ENCODE data around the gene PWWP2B. TPM values are rescaled to one million over a fixed set of nuclear protein-coding genes. Genes with fewer than 3 reads are reported as not detected.

The PWWP2B gene
- total and polyA plus RNA-seq, 2 experiments from 2014 or later: 0.66 to 5.8 TPM

GRCh38 chr10:132430231-132430743 lies 33.3 kb downstream of the PWWP2B start:
- Histone ChIP-seq H3F3A (ENCODE audit: insufficient read depth) (no peaks in the 10 kb centered on the region), H3K27ac (no peak overlapping the region), H2AFZ (no peak overlapping the region), H3K79me2 (ENCODE audit: insufficient read depth) (no peaks in the 10 kb centered on the region), H4K20me1 (ENCODE audit: insufficient read depth) (no peaks in the 10 kb centered on the region), H3K9ac (no peak overlapping the region), H3K4me1 (ENCODE audit: insufficient read depth) (no peaks in the 10 kb centered on the region), H3K27me3 (replicated peaks; ENCODE audit: insufficient read depth) (no peaks in the 10 kb centered on the region), H3K36me3 (ENCODE audit: low read depth) (no peaks in the 10 kb centered on the region), H3K4me3 (no peak overlapping the region), H3K4me2 (ENCODE audit: unreplicated experiment) (no peak overlapping the region), H3K9me2 (ENCODE audit: insufficient read depth) (no peaks in the 10 kb centered on the region; the same call in 1 of the 2 replicates), H3K9me3 (ENCODE audit: low read depth) (no peaks in the 10 kb centered on the region)
- in situ Hi-C loops (cut with MboI): no loop called here
- no peak for DNase-seq
- no peak for TF ChIP-seq EZH2phosphoT487 (IDR thresholded peaks at IDR 0.05; ENCODE audit: insufficient read depth, low read depth)
- no peak for TF ChIP-seq EZH2 (IDR thresholded peaks at IDR 0.05; ENCODE audit: insufficient read depth, poor library complexity, severe bottlenecking)
- 72 to 73% methylated on average over 8 of the region's 8 CpGs for WGBS, 2 experiments (ENCODE audit: low coverage in 1 of 2, low lambda C conversion rate in 2 of 2, missing lambda C conversion rate in 2 of 2)

- H3K9ac ChIP-seq: no peak overlapping the region
- no peak overlapping the region for H3K4me3 ChIP-seq
- H3K27me3 ChIP-seq (replicated peaks; ENCODE audit: insufficient read depth): no peaks in the 10 kb centered on the region
- in situ Hi-C loops (cut with MboI): no loop called here
- H4K20me1 ChIP-seq (ENCODE audit: insufficient read depth): no peaks in the 10 kb centered on the region
- H3K79me2 ChIP-seq (ENCODE audit: insufficient read depth): no peaks in the 10 kb centered on the region
- TF ChIP-seq EZH2 (IDR thresholded peaks at IDR 0.05; ENCODE audit: insufficient read depth, poor library complexity, severe bottlenecking): no peak
- no peak for TF ChIP-seq EZH2phosphoT487 (IDR thresholded peaks at IDR 0.05; ENCODE audit: insufficient read depth, low read depth)
- no peaks in the 10 kb centered on the region for H3F3A ChIP-seq (ENCODE audit: insufficient read depth)
- no peak for DNase-seq
- no peaks in the 10 kb centered on the region for H3K4me1 ChIP-seq (ENCODE audit: insufficient read depth)
- H3K9me2 ChIP-seq (ENCODE audit: insufficient read depth): no peaks in the 10 kb centered on the region; the same call in 1 of the 2 replicates
- H3K36me3 ChIP-seq (ENCODE audit: low read depth): no peaks in the 10 kb centered on the region
- no peaks in the 10 kb centered on the region for H3K9me3 ChIP-seq (ENCODE audit: low read depth)
- no peak overlapping the region for H3K4me2 ChIP-seq (ENCODE audit: unreplicated experiment)
- no peak overlapping the region for H3K27ac ChIP-seq
- no peak overlapping the region for H2AFZ ChIP-seq
- 72 to 82% methylated on average over 6 to 8 of the region's 8 CpGs for WGBS, 2 experiments (ENCODE audit: low coverage in 1 of 2, low lambda C conversion rate in 2 of 2, missing lambda C conversion rate in 2 of 2)
Measured at GRCh38 chr10:132430861-132431271, 33.9 kb downstream of the PWWP2B start.

GRCh38 chr10:132431537-132432175 lies 34.7 kb downstream of the PWWP2B start:
- TF ChIP-seq EZH2 (IDR thresholded peaks at IDR 0.05; ENCODE audit: insufficient read depth, poor library complexity, severe bottlenecking) (no peak), EZH2phosphoT487 (IDR thresholded peaks at IDR 0.05; ENCODE audit: insufficient read depth, low read depth) (no peak)
- Histone ChIP-seq H3K9me2 (ENCODE audit: insufficient read depth) (no peaks in the 10 kb centered on the region; the same call in 1 of the 2 replicates), H3K36me3 (ENCODE audit: low read depth) (no peaks in the 10 kb centered on the region)

GRCh38 chr10:132432176-132432540 lies 35.2 kb downstream of the PWWP2B start:
- Histone ChIP-seq H3K9ac (no peak overlapping the region), H3F3A (ENCODE audit: insufficient read depth) (no peaks in the 10 kb centered on the region)

More at GRCh38 chr10:132431537-132432175, 34.7 kb downstream of the PWWP2B start:
- H3K27ac ChIP-seq: no peak overlapping the region
- no peak overlapping the region for H3K4me2 ChIP-seq (ENCODE audit: unreplicated experiment)
- H3K4me1 ChIP-seq (ENCODE audit: insufficient read depth): no peaks in the 10 kb centered on the region
- H3K79me2 ChIP-seq (ENCODE audit: insufficient read depth): no peaks in the 10 kb centered on the region
- 69 to 74% methylated on average over 12 of the region's 12 CpGs for WGBS, 2 experiments (ENCODE audit: low coverage in 1 of 2, low lambda C conversion rate in 2 of 2, missing lambda C conversion rate in 2 of 2)
- no peak overlapping the region for H2AFZ ChIP-seq
- H3K27me3 ChIP-seq (replicated peaks; ENCODE audit: insufficient read depth): no peaks in the 10 kb centered on the region
- H3F3A ChIP-seq (ENCODE audit: insufficient read depth): no peaks in the 10 kb centered on the region
- in situ Hi-C loops (cut with MboI): no loop called here
- DNase-seq: no peak
- no peak overlapping the region for H3K4me3 ChIP-seq
- no peak overlapping the region for H3K9ac ChIP-seq
- H3K9me3 ChIP-seq (ENCODE audit: low read depth): no peaks in the 10 kb centered on the region
- no peaks in the 10 kb centered on the region for H4K20me1 ChIP-seq (ENCODE audit: insufficient read depth)

More at GRCh38 chr10:132432176-132432540, 35.2 kb downstream of the PWWP2B start:
- WGBS, 2 experiments (ENCODE audit: low coverage in 1 of 2, low lambda C conversion rate in 2 of 2, missing lambda C conversion rate in 2 of 2): 64 to 92% methylated on average over 4 to 12 of the region's 12 CpGs
- Histone ChIP-seq H3K27me3 (replicated peaks; ENCODE audit: insufficient read depth) (no peaks in the 10 kb centered on the region), H3K27ac (no peak overlapping the region), H3K79me2 (ENCODE audit: insufficient read depth) (no peaks in the 10 kb centered on the region), H3K4me1 (ENCODE audit: insufficient read depth) (no peaks in the 10 kb centered on the region), H3K4me3 (no peak overlapping the region), H3K4me2 (ENCODE audit: unreplicated experiment) (no peak overlapping the region), H4K20me1 (ENCODE audit: insufficient read depth) (no peaks in the 10 kb centered on the region), H3K9me2 (ENCODE audit: insufficient read depth) (no peaks in the 10 kb centered on the region; the same call in 1 of the 2 replicates), H3K9me3 (ENCODE audit: low read depth) (no peaks in the 10 kb centered on the region), H2AFZ (no peak overlapping the region), H3K36me3 (ENCODE audit: low read depth) (no peaks in the 10 kb centered on the region)
- no peak for TF ChIP-seq EZH2 (IDR thresholded peaks at IDR 0.05; ENCODE audit: insufficient read depth, poor library complexity, severe bottlenecking)
- no peak for TF ChIP-seq EZH2phosphoT487 (IDR thresholded peaks at IDR 0.05; ENCODE audit: insufficient read depth, low read depth)
- in situ Hi-C loops (cut with MboI): no loop called here
- DNase-seq: no peak
